ENCODE data around the gene KSR1.

The KSR1 gene

DNA sequence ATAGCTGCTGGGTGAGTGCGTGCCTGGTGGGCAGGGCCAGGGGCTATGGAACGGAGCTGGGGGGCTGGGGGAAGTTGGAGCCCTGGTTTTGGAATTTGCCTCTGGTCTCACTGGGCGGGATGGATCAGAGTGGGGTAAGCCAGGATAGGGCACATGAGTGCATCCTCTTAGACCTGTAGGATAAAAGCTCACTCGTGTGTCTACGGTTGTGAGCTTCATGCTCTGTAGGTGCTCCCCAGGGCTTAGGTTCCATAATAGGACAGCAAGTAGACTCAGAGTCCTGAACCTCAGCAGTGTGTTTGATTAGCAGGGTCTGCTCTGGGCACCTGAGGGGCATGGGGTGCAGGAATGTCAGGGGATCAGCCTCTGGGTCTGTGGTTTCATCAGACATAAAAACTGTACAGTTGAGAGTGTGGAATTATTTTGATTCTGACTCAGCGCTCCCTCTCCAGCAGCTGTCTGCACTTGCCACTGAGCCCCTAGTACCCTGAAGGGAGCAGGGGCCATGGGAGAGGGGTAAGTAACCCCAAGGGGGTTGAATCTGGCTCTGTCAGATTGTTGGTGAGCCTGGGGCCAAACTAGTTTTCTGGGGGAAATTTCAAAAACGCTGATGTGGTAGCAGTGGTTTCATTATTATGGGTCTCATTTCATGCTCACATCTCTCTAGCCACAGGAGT lies 90.5 kb downstream of the KSR1 start:
- no peak for TF ChIP-seq CTCF (IDR thresholded peaks at IDR 0.05; ENCODE audit: borderline replicate concordance, insufficient read depth, low read depth, low read length)
- H3K4me3 ChIP-seq (ENCODE audit: low read depth, low read length) = no peak overlapping the region

- no peak overlapping the region for H3K4me3 ChIP-seq (ENCODE audit: low read depth, low read length)
- no peak for TF ChIP-seq CTCF (IDR thresholded peaks at IDR 0.05; ENCODE audit: borderline replicate concordance, insufficient read depth, low read depth, low read length)
Measured at GRCh38 chr17:27547301-27547683, 91.0 kb downstream of the KSR1 start.

GRCh38 chr17:27548369-27548768 lies 92.1 kb downstream of the KSR1 start:
- TF ChIP-seq CTCF (IDR thresholded peaks at IDR 0.05; ENCODE audit: borderline replicate concordance, insufficient read depth, low read depth, low read length) = no peak

GRCh38 chr17:27549251-27549893 lies 93.1 kb downstream of the KSR1 start:
- TF ChIP-seq CTCF (IDR thresholded peaks at IDR 0.05; ENCODE audit: borderline replicate concordance, insufficient read depth, low read depth, low read length) = no peak
- no peak overlapping the region for H3K4me3 ChIP-seq (ENCODE audit: low read depth, low read length)

More at GRCh38 chr17:27548369-27548768, 92.1 kb downstream of the KSR1 start:
- H3K4me3 ChIP-seq (ENCODE audit: low read depth, low read length) = no peak overlapping the region

GRCh38 chr17:27550291-27550930 lies 94.2 kb downstream of the KSR1 start:
- H3K4me3 ChIP-seq (ENCODE audit: low read depth, low read length) = no peak overlapping the region
- no peak for TF ChIP-seq CTCF (IDR thresholded peaks at IDR 0.05; ENCODE audit: borderline replicate concordance, insufficient read depth, low read depth, low read length)

- TF ChIP-seq CTCF (IDR thresholded peaks at IDR 0.05; ENCODE audit: borderline replicate concordance, insufficient read depth, low read depth, low read length) = no peak
- H3K4me3 ChIP-seq (ENCODE audit: low read depth, low read length) = no peak overlapping the region
Measured at GRCh38 chr17:27550974-27551505, 94.8 kb downstream of the KSR1 start.

Data from GM12875 (cell line).